Measurements from ENCODE around the gene PSORS1C2. TPM values are rescaled to one million over a fixed set of nuclear protein-coding genes. Genes with fewer than 3 reads are reported as not detected.

PSORS1C2 gene
- total RNA-seq, 2 experiments from 2014 or later, result not detected

DNA sequence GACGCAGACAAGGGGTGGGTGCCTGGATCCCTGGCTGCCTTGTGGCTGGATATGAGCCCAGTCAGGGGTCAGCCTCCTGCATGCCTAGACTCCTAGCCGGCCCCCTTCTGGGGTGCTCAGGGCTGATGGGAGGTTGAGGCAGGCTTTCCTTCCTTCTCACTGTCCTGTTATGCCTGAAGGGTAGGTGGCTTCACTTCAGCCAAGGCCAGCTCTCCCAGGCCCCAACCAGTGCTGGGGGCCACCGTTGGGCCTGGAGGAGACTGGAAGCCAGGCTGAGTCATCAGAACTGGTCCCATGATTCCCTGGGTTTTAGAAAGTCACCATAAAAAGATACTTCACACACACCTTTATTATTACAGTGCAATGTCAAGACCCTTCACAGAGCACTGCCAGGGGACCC, 34.5 kb upstream of the PSORS1C2 start:
- DNase-seq (no peak), ATAC-seq (ENCODE audit: poor library complexity) (no peak)
- H3K27ac Mint-ChIP-seq, result no peak overlapping the region
- ChIA-PET POLR2A (no interaction called here), CTCF (no interaction called here)
- Histone ChIP-seq H3K9me3 (ENCODE audit: control insufficient read depth in 1 of 2, insufficient read depth in 1 of 2, low read length in 2 of 2) (no peaks in the 10 kb centered on the region), H3K27ac (ENCODE audit: low read depth in 1 of 2, low read length in 2 of 2) (no peak overlapping the region), H3K36me3 (ENCODE audit: insufficient read depth, low read length) (no peaks in the 10 kb centered on the region), H3K4me3 (ENCODE audit: low read length) (no peak overlapping the region), H3K4me1 (ENCODE audit: insufficient read depth, low read length) (peaks cover 4% of the 10 kb centered on the region), H3K27me3 (ENCODE audit: control insufficient read depth in 1 of 2, insufficient read depth in 2 of 2, low read length in 2 of 2) (no peaks in the 10 kb centered on the region)
- H3K36me3 Mint-ChIP-seq (ENCODE audit: low read depth), result no peaks in the 10 kb centered on the region
- TF ChIP-seq, protein P1, sequence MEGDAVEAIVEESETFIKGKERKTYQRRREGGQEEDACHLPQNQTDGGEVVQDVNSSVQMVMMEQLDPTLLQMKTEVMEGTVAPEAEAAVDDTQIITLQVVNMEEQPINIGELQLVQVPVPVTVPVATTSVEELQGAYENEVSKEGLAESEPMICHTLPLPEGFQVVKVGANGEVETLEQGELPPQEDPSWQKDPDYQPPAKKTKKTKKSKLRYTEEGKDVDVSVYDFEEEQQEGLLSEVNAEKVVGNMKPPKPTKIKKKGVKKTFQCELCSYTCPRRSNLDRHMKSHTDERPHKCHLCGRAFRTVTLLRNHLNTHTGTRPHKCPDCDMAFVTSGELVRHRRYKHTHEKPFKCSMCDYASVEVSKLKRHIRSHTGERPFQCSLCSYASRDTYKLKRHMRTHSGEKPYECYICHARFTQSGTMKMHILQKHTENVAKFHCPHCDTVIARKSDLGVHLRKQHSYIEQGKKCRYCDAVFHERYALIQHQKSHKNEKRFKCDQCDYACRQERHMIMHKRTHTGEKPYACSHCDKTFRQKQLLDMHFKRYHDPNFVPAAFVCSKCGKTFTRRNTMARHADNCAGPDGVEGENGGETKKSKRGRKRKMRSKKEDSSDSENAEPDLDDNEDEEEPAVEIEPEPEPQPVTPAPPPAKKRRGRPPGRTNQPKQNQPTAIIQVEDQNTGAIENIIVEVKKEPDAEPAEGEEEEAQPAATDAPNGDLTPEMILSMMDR (IDR thresholded peaks at IDR 0.05), result no peak
- H3K4me3 Mint-ChIP-seq, result no peak overlapping the region
- intact Hi-C loops (cut with DNase I, micrococcal nuclease), result no loop called here
- H3K27me3 Mint-ChIP-seq, result no peaks in the 10 kb centered on the region
- H3K9me3 Mint-ChIP-seq, result no peaks in the 10 kb centered on the region
- H3K4me1 Mint-ChIP-seq (ENCODE audit: low read depth), result peaks cover 4% of the 10 kb centered on the region

DNA sequence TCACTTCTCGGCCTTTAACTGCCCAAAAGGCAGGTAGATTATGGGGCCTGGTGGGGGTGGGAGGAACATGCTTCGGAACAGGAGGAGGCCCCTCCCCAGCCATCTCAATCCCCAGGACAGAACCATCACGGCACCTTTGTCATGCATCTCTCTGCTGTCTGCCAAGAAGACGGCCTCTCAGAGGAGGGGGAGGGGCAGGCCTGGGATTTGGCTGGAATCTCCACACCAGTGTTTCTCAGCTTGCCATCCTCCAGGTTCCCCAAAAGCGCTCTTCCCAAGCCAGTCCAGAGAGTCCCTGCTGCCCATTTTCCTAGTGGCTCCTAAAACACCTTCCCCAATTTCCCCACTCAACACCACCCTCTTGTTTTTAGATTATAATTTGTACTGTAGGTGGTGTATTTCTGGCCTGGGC, 34.1 kb upstream of the PSORS1C2 start:
- ChIA-PET POLR2A (no interaction called here), CTCF (no interaction called here)
- Histone ChIP-seq H3K27ac (ENCODE audit: low read depth in 1 of 2, low read length in 2 of 2) (no peak overlapping the region), H3K27me3 (ENCODE audit: control insufficient read depth in 1 of 2, insufficient read depth in 2 of 2, low read length in 2 of 2) (no peaks in the 10 kb centered on the region), H3K36me3 (ENCODE audit: insufficient read depth, low read length) (no peaks in the 10 kb centered on the region), H3K4me3 (ENCODE audit: low read length) (no peak overlapping the region), H3K4me1 (ENCODE audit: insufficient read depth, low read length) (no peaks in the 10 kb centered on the region), H3K9me3 (ENCODE audit: control insufficient read depth in 1 of 2, insufficient read depth in 1 of 2, low read length in 2 of 2) (no peaks in the 10 kb centered on the region)
- ATAC-seq (ENCODE audit: poor library complexity) (no peak), DNase-seq (no peak)
- Mint-ChIP-seq H3K36me3 (ENCODE audit: low read depth) (no peaks in the 10 kb centered on the region), H3K9me3 (no peaks in the 10 kb centered on the region), H3K27me3 (no peaks in the 10 kb centered on the region), H3K27ac (no peak overlapping the region), H3K4me1 (ENCODE audit: low read depth) (no peaks in the 10 kb centered on the region), H3K4me3 (no peak overlapping the region)
- intact Hi-C loops (cut with DNase I, micrococcal nuclease), result no loop called here
- TF ChIP-seq, protein P1 (IDR thresholded peaks at IDR 0.05), result no peak

DNA sequence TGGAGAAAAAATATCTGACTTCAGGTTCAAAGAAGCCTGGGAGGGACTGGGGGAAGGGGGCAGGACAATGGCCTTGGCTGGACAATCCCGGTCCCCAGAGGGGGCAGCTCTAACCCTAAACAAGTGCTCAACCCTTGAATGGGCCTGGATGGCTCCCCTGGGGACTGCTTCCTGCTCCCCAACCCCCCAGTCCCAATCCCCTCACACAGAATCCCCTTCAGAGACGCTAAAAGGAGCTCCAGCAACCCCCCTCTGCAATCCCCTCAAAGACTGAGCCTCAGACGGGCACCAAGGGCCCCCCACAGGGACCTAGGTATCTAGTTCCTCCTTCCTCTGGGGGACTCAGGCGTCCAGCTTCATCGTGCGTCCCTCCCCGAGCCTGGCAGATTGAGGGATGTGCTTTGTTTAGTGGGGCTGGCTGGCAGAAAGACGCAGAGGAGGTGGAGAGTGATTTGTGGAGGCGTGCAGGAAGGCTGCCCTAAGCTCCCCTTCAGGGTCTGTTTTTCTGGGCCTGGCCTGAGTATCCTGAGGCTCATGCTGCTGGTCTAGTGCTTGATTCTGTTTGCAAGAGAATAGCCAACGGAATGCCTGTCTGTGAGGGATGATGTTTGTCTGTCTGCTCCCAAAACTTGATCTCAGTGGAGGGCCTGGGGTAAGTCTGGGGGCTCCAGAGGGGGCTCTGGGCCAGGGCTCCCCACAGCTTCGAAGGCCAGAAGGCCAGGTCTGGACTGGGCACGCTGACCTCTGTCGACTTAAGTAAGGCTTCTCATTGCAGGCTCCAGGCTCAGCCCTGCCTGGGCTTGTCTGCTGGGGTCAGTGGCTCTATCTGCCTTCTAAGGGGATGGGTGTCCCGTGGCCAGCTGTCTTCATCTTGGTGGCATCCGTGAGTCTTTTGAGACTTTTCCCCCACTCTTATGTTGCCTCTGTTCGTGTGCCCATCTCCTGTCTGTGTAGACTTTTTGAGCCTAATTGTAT, 33.4 kb upstream of the PSORS1C2 start:
- DNase-seq, result no peak
- TF ChIP-seq, protein P1 (IDR thresholded peaks at IDR 0.05), result no peak
- no peaks in the 10 kb centered on the region for H3K4me1 Mint-ChIP-seq (ENCODE audit: low read depth)
- H3K27me3 ChIP-seq (ENCODE audit: control insufficient read depth in 1 of 2, insufficient read depth in 2 of 2, low read length in 2 of 2), result no peaks in the 10 kb centered on the region
- H3K9me3 ChIP-seq (ENCODE audit: control insufficient read depth in 1 of 2, insufficient read depth in 1 of 2, low read length in 2 of 2), result no peaks in the 10 kb centered on the region
- intact Hi-C loops (cut with DNase I, micrococcal nuclease), result no loop called here
- ChIA-PET CTCF (no interaction called here), POLR2A (no interaction called here)
- no peak overlapping the region for H3K4me3 ChIP-seq (ENCODE audit: low read length)
- H3K27ac Mint-ChIP-seq, result no peak overlapping the region
- H3K36me3 Mint-ChIP-seq (ENCODE audit: low read depth), result no peaks in the 10 kb centered on the region
- no peaks in the 10 kb centered on the region for H3K36me3 ChIP-seq (ENCODE audit: insufficient read depth, low read length)
- H3K4me3 Mint-ChIP-seq, result no peak overlapping the region
- no peak for ATAC-seq (ENCODE audit: poor library complexity)
- no peaks in the 10 kb centered on the region for H3K9me3 Mint-ChIP-seq
- H3K27me3 Mint-ChIP-seq, result no peaks in the 10 kb centered on the region
- no peaks in the 10 kb centered on the region for H3K4me1 ChIP-seq (ENCODE audit: insufficient read depth, low read length)
- no peak overlapping the region for H3K27ac ChIP-seq (ENCODE audit: low read depth in 1 of 2, low read length in 2 of 2)

Data from CD4-positive, alpha-beta T cell (primary cell).